ENCODE data around the gene ZNHIT1.

ZNHIT1 gene

DNA sequence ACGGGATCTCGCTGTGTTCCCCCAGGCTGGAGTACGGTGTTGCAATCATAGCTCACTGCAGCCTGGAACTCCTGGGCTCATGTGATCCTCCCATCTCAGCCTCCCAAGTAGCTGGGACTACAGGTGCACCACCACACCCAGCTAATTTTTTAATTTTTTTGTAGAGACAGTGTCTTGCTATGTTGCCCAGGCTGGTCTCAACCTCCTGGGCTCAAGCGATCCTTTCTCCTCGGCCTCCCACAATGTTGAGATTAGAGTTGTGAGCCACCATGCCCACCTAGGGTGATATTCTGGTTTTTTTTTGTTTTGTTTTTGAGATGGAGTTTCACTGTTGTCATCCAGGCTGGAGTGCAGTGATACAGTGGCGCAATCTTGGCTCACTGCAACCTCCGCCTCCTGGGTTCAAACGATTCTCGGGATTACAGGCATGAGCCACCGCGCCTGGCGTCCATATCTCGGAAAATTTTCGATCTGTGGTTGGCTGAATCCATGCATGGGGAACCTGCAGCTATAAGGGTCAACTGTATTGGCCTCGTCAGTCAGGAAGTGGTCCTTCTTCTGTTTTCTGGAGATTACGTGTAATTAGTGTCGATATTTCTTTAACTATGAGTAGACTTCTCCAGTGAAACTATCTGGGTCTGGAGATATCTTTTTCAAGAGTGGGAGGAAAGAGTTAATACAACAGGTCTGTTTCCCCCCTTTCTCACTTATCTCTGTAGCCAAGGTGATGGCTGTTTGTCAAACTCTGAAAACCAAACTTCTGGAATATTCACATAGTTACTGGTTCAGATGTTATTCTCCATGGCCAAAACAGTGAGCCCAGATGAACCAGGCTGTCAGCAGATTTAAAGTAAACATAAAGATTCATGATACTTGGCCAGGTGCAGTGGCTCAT, 47.9 kb downstream of the ZNHIT1 start:
- DNase-seq (ENCODE audit: low read depth) = no peak
- H3K4me3 ChIP-seq (ENCODE audit: low read length) = no peak overlapping the region
- TF ChIP-seq, protein P1, sequence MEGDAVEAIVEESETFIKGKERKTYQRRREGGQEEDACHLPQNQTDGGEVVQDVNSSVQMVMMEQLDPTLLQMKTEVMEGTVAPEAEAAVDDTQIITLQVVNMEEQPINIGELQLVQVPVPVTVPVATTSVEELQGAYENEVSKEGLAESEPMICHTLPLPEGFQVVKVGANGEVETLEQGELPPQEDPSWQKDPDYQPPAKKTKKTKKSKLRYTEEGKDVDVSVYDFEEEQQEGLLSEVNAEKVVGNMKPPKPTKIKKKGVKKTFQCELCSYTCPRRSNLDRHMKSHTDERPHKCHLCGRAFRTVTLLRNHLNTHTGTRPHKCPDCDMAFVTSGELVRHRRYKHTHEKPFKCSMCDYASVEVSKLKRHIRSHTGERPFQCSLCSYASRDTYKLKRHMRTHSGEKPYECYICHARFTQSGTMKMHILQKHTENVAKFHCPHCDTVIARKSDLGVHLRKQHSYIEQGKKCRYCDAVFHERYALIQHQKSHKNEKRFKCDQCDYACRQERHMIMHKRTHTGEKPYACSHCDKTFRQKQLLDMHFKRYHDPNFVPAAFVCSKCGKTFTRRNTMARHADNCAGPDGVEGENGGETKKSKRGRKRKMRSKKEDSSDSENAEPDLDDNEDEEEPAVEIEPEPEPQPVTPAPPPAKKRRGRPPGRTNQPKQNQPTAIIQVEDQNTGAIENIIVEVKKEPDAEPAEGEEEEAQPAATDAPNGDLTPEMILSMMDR (IDR thresholded peaks at IDR 0.05; ENCODE audit: insufficient read depth, low read depth, low read length, missing control alignments) = no peak

DNA sequence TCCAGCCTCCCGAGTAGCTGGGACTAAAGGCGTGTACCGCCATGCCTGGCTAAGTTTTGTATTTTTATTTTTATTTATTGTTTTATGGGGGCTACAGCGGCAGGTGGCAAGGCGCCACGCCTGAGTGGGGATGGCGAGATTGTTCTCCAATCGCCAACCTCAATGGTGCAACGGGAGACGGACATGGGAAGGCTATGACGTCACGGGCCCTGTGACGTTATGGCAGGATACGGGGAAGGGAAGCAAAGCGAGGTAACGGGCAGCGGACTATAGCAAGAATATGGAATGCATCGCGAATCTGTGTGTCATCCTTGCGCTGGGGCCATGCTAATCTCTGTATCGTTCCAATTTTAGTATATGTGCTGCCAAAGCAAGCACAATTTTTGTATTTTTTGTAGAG, 51.7 kb downstream of the ZNHIT1 start:
- no peak for DNase-seq (ENCODE audit: low read depth)
- no peak overlapping the region for H3K4me3 ChIP-seq (ENCODE audit: low read length)
- TF ChIP-seq, protein P1 (IDR thresholded peaks at IDR 0.05; ENCODE audit: insufficient read depth, low read depth, low read length, missing control alignments) = no peak

DNA sequence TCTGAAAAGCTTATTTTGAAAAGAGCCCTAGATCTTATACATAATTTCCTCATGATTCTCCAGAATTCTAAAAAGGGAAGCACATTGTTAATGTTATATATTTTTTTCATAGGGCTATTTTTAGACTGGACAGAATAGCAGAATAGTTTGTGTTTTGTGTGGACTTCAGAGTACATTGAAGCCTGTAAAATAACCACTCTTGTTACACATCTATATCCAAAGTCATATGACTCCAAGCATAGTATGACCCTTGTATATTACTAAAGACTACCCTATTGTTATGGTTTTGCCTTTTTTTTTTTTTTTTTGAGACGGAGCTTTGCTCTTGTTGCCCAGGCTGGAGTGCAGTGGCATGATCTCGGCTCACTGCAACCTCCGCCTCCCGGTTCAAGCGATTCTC, 53.1 kb downstream of the ZNHIT1 start:
- TF ChIP-seq, protein P1 (IDR thresholded peaks at IDR 0.05; ENCODE audit: insufficient read depth, low read depth, low read length, missing control alignments) = no peak
- no peak overlapping the region for H3K4me3 ChIP-seq (ENCODE audit: low read length)
- no peak for DNase-seq (ENCODE audit: low read depth)

DNA sequence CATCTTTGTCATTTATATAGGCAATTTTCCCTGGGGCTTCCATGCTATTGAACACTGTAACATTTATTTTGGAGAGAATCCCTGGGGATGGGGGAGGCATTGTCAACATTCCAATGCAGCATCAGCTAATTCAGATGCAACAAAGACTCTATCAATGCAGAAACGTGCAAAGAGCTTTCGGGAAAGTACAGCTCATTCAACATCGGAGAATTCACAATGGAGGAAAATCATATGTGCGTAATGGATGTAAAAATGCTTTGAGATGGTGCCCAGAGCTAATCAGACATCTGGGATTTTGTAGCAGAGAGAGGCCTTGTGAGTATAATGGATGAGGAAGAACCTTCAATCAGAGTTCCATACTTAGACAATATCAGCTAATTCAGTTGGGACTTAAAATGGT, 55.2 kb downstream of the ZNHIT1 start:
- DNase-seq (ENCODE audit: low read depth) = no peak
- no peak overlapping the region for H3K4me3 ChIP-seq (ENCODE audit: low read length)
- TF ChIP-seq, protein P1 (IDR thresholded peaks at IDR 0.05; ENCODE audit: insufficient read depth, low read depth, low read length, missing control alignments) = no peak
